HG03108 (cell line): Measurements from ENCODE around the gene ELAVL4.
"Not testable (repeated sequence)": the region's sequence is repeated elsewhere in the genome, so short reads cannot be mapped to it uniquely, and the experiment has no call there.

Experiments
- ATAC-seq: cut with Tn5 transposase; IDR thresholded peaks from one replicate; pipeline ENCODE4 v1.9.1; 2021; ENCODE audit warnings: moderate library complexity; ENCODE audit not compliant: unreplicated experiment

The ELAVL4 gene

DNA sequence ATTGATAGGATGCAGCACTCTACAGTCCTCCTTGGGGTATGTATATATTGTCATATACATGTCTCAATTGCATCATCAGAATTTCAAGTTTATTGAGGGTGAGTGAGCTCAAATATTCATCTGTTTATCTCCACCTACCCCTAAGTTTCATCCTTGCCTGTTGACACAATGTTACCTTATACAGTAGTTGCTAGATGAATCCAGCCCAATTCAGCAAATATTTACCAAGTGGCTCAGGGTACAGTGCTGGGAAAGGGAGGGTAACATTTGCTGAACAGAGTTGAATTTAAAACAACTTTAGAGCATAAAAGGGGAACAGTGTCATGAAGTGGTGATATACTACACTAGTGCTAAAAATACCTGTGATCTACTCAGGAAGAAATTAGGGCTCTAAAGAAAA, 14.4 kb downstream of the ELAVL4 start:
- no peak for ATAC-seq

DNA sequence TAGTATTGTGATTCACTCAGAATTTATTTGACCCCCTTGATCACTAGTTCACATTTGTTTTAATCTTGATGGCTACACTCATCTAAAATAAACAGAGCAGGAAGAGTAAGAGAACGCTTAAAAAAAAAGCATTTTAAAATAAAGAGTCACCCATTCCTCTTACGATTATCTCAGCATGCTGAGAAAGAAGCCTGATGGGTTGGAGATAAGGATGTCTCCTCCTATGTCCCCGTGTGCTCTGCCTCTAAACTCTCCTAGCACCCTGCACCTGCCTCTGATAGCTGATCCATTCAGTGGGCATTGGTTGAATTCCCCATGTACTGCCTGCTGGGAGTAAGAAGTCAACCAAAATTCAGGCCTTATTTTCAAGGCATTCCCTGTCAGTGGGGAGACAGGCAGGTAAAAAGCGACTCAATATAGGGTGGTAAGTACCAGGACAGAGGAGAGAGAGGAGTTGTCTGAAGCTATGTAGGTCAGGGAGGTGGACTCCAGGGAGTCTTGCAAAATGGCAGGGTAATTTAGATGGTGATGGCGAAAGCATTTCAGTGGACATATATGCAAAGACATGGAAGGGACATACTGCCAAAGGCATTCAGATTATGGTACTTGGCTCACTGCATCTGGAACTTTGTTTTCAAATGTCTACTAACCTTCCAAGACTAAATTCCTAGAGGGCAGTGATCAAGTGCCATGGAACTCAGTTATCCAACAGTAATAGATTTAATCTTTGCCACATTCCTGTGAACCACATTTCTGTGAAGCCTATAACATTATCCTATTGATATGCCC, 18.4 kb downstream of the ELAVL4 start:
- ATAC-seq: no peak

- no peak for ATAC-seq
Measured at GRCh38 chr1:50129201-50129600, 20.5 kb downstream of the ELAVL4 start.

DNA sequence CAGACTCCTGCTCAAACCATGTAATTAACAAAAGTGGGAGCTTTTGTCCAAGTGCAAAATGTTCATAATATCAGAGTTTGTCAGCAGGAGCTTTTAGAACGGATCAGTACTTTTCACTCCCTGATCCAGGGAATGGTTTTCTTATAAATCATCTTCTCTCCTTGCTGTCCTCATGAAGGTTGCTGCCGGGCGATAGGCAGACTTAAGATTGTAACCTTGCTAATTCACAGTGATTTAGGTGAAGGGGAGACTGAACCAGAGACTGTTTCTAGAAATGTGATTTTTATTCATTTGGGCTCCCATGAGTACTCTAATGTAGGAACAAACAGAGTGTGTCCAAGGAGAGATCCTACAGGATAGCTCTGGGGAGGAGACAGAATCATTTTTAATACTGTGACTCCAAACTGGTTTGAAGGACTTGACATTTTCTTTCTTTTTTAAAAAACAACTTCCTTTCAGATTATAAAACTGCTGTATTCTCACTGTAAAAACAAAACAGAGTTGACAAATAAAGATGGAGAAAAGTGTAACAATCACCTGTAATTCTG, 23.7 kb downstream of the ELAVL4 start:
- no peak for ATAC-seq

- ATAC-seq: no peak
Measured at GRCh38 chr1:50135716-50136115, 27.0 kb downstream of the ELAVL4 start.

DNA sequence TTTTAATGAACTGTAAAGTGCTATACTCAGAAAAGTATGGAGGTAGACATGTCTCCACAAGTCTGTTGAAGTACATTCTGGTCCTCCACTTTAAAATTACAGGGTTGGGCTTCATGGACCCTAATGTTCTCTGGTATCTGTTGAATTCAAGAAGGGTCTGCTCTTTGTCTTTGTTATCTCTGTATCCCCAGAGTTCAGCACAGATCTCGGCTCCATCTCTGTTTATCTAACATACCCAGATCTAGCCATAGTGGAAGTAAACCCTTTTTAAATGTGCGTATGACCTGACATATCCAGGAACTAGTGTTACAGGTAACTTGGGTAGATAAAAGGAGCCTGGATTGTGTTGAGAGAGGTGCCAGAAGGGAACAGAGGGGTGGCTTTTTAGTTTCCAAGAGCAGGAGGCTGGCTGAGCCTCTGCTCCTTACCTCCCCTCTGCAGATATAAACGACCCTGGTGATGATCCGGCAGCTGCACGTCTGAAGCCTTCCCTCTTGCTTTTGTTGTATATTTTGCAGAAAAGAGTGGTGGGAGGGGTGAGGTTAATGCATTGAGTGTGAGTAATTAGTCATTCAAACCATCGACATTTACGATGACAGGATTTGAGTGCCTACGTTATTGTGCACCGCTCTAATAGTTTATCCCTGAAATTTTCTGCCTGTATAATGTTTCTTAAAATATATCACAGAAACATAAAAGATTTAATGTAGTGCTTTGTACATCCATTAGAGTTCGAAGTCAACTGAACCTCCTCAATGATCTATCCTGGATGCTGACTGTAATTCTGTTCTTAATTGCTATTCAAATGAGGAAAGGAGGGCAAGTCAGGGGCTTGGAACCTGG, 30.8 kb downstream of the ELAVL4 start:
- no peak for ATAC-seq

GRCh38 chr1:50140182-50140447, 31.4 kb downstream of the ELAVL4 start:
- ATAC-seq: no peak

GRCh38 chr1:50147191-50147850, 38.6 kb downstream of the ELAVL4 start:
- ATAC-seq: no peak

- ATAC-seq: no peak
Measured at GRCh38 chr1:50148142-50148923, 39.6 kb downstream of the ELAVL4 start.

DNA sequence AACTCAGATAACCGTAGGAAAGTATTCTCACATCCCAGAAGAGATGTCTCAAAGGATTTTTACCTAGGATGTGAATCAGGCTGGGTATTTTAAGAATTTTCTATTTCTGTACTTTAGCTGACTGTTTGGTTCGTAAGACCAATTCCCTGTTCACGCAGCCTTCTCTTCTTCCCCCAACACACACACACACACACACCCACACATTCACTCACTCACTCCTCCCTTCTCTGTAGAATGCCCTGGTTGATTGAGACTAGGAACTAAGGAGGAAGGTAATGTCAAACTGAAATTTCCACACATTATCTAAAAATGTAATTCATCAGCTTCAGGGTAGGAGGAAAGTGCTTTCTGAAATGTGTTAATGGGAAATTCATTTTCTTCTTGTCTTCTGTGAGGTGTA, 43.5 kb downstream of the ELAVL4 start:
- no peak for ATAC-seq

GRCh38 chr1:50155541-50155940, 46.8 kb downstream of the ELAVL4 start:
- no peak for ATAC-seq

DNA sequence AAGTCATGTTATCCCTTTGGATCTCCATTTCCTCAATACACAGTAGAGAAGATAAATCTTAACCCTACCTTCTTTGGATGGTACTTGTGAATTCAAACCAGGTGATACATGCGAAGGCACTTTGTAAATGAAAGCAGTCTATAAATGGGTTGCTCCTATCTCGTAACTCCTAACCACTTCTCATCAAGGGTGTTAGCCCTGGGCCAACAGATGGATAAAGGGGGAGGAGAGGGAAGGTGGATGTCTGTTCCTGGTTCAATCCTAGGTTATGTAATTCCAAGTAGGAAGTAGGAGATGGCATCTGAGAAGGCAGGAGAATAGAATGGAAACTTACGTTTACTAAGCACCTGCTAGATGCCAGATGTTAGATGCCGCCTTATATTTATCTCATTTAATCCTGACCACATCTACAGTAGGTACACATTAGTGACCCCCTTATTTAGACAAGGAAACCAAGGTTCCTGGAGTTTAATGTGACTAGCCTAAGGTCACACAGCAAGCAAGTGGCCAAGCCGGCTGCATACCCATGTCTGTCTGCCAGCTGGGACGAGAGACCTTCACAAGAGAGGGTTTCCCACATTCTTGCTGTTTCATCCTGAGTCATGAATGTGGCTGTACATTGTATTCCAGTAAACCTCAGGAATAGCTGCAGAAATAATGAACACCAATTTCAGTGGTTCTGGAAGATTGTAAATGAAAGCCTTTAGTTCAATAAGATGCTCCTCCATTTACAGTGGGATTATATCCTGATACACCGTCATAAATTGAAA, 47.7 kb downstream of the ELAVL4 start:
- ATAC-seq: no peak

DNA sequence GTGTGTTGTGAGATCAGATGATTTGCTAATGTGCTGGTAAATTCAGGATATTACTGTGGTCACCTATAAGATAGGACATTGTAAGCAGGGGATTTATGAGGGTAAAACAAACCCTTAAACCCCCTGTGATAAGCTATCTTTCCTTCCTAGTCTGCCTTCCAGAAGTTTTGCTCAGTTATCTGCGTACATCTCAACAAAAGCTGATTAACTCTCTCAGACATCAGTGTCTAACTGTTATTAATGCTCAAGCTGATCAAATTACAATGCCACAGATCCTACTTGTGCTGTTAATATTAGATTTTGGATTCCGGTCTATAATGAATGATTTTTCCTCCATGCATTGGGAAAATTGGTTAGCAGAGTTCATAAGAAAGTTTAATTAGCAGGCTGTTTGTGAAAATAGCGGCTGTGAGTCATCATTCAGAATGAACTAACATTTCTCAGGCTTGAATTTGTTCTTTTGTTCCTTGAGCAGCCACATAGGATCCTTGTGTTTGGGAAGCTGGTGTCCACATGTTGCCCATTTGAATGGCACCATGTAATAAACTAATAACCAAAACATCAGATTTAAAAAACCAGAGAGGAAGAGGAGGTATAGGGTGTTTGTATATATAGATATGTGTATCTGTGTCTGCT, 48.7 kb downstream of the ELAVL4 start:
- ATAC-seq: no peak

- no peak for ATAC-seq
Measured at GRCh38 chr1:50158421-50158820, 49.7 kb downstream of the ELAVL4 start.

GRCh38 chr1:50163680-50164079, 55.0 kb downstream of the ELAVL4 start:
- no peak for ATAC-seq

DNA sequence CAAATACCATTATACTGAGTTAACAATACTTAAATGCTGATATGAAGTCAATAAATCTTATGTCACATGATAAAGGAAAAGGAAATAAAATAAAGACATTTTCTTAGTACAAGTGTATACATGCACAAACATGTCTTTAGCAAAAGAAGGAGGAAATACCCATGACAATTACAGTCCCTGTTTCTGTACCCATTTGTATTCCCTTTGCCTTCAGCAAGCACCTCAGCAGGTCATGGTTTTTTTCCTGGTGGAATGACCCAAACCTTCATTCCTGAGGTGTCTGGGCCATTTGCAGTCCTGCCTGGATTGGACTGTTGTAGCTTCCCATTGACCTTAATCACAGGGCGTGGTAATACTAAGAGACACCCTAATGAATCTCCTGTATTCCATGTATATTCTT, 57.6 kb downstream of the ELAVL4 start:
- not testable (repeated sequence) for ATAC-seq

DNA sequence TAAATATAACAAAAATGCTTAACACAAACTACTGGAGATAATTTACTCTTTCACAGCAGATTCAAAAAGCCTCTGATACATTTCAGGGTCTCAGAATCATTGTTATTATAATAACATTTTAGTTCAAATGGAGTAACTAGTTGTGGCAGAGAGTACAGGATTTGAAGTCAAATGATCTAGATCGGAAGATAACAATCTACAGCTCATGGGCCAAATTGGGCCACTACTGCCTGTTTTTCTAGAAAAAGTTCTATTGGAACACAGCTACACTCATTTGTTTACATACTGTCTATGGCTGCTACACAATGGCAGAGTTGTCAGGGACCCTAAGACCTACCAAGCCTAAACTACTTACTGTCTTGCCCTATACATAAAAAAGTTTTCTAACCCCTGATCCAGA, 63.6 kb downstream of the ELAVL4 start:
- no peak for ATAC-seq

DNA sequence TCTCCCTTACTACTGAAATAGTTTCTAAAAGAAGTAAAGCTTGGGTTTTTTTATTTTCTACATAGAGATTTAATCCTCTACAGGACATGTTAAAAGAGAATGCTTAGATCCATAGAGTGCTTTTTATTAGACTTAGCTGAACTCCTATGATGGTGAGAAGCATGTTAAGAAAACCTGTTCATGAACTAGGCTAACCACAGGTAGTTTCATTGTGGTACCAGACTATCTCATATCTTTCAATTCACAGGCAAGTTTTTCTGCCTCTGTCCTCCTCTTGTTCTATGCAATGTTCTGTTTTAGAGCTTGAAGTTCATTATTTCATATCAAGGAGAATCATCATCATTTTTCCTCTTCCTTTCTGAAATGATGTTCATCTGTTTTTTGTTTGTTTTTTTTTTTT, 65.4 kb downstream of the ELAVL4 start:
- no peak for ATAC-seq

DNA sequence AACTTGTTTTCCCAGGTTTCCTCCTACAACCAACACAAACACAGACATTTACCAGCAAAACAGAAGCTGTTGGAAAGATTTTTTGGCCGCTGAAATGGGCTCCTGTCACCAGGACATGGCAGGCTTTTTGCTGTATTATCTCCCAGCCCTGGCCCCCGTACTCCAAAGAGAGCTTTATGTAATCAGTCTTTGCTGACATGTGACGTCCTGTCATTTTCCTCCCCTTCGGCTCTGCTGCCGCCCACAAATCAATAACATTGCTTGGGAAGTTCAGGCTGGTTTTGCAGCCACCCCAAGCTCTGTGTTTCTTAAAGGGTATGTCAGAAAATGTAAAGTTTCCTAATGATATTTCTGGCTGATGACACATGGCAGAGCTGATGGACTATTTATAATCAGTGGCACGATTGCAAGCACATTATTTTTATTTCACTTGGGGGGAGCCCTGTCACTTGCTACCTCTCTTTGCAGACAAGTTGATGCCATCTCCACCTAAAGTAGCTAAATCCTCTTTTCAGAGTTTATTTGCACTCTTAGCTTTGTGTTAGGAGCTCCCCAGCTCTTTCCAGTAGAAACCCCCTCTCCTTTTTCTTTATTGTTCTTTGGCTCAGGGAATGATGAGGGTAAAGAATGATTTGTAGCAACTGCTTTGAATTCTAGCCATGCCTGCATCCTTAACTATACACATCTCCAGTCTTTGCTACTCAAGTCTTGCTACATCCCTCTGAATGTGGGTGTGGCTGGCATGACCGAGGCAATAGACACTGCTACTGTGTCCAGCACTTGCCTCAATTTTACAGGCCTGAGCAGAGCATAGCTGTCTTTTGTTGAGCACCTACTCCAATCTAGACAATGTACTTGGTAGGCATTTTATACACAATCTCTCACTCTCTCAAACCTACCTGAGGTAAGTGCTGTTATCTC, 67.3 kb downstream of the ELAVL4 start:
- ATAC-seq: no peak
